Osteoblast (primary cell): Measurements from ENCODE around the gene KMT5C. TPM values are rescaled to one million over a fixed set of nuclear protein-coding genes. Genes with fewer than 3 reads are reported as not detected.
A peak's percentile ranks its signal among the peaks of the same experiment; 100 is the strongest.
"Not testable (repeated sequence)": the region's sequence is repeated elsewhere in the genome, so short reads cannot be mapped to it uniquely, and the experiment has no call there.

Experiments
- DNase-seq: peaks from one replicate; pipeline ENCODE4 v3.0.0; 2011; ENCODE audit warnings: low spot score, mixed read lengths; ENCODE audit not compliant: insufficient read length; ENCODE audit errors: missing footprints
- H2AFZ ChIP-seq: 2 replicates; pipeline ENCODE4 v1.6.0; 2011; ENCODE audit warnings: mild to moderate bottlenecking, low read length
- H3K27ac ChIP-seq: 2 replicates; pipeline ENCODE4 v1.5.1; 2011; ENCODE audit warnings: mild to moderate bottlenecking, low read depth, low read length, moderate library complexity
- H3K27me3 ChIP-seq: 2 replicates; pipeline ENCODE4 v1.6.0; 2012; ENCODE audit warnings: mild to moderate bottlenecking, control low read depth, inconsistent platforms, low read length, moderate library complexity; ENCODE audit not compliant: insufficient read depth
- H3K36me3 ChIP-seq: 2 replicates; pipeline ENCODE4 v1.5.1; 2011; ENCODE audit warnings: mild to moderate bottlenecking, low read length, control low read depth, moderate library complexity; ENCODE audit not compliant: insufficient read depth
- H3K4me1 ChIP-seq: 2 replicates; pipeline ENCODE4 v1.5.1; 2011; ENCODE audit warnings: mild to moderate bottlenecking, low read length, control low read depth, moderate library complexity; ENCODE audit not compliant: insufficient read depth
- H3K4me2 ChIP-seq: 2 replicates; pipeline ENCODE4 v1.6.0; 2011; ENCODE audit warnings: mild to moderate bottlenecking, low read length; ENCODE audit not compliant: insufficient read depth
- H3K4me3 ChIP-seq: fragments of 200-600 bp; sonication (generic); 3 replicates; pipeline ENCODE4 v1.5.1; 2012; ENCODE audit warnings: mild to moderate bottlenecking, low read length, inconsistent platforms; ENCODE audit not compliant: insufficient read depth
- H3K79me2 ChIP-seq: 2 replicates; pipeline ENCODE4 v1.6.0; 2012; ENCODE audit warnings: mild to moderate bottlenecking, low read length, control low read depth, inconsistent platforms; ENCODE audit not compliant: insufficient read depth
- H3K9me3 ChIP-seq: 2 replicates; pipeline ENCODE4 v1.5.1; 2011; ENCODE audit warnings: low read depth, low read length, control low read depth
- H4K20me1 ChIP-seq: 2 replicates; pipeline ENCODE4 v1.6.0; 2012; ENCODE audit warnings: mild to moderate bottlenecking, low read length, control low read depth; ENCODE audit not compliant: insufficient read depth
- CTCF ChIP-seq: IDR thresholded peaks from 2 replicates; pipeline ENCODE4 v1.5.1; 2011; ENCODE audit warnings: mild to moderate bottlenecking, low read depth, low read length, moderate library complexity; ENCODE audit errors: extremely low read depth
- total RNA-seq: library from RNA; depleted of rRNA; stranded (reverse); fragments of >200 nt; gene quantifications from 2 replicates; pipeline ENCODE4 v1.2.3, GENCODE V29; 2012

The KMT5C gene
- total RNA-seq, 1 donor: 10.9 TPM

DNA sequence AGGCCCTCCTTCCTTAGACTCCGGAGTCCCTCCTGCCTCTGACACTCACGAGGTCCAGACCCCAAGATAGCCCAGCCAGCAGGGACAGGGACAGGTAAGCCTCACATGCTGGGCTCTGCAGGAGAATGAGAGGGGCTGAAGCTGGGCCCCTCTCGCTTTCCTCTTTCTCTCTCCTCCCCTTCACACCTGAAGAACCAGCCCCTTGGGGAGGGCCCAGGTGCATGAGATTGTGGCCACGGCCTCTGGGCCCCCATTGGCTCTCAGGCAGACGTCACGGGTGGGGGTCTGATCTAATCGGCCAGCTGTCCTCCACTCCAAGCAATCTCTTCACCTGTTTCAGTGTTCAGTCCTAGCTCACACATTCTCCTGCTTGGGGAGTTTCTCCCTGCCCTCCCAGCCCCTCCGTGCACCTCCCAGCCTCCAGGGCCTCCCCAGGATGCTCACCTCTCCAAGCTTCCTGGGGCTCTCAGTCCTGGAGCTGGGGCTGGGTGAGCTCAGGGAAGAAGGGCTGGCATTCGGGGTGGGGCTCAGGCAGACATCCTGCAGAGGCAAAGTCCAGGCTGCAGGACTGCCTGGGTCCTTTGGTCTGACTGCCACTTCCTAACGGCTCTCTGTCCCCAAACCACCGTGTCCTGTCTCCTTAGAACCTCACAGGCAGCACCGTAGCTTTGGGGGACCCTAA, 17.3 kb upstream of the KMT5C start:
- H3K9me3 ChIP-seq: no peaks in the 10 kb centered on the region

DNA sequence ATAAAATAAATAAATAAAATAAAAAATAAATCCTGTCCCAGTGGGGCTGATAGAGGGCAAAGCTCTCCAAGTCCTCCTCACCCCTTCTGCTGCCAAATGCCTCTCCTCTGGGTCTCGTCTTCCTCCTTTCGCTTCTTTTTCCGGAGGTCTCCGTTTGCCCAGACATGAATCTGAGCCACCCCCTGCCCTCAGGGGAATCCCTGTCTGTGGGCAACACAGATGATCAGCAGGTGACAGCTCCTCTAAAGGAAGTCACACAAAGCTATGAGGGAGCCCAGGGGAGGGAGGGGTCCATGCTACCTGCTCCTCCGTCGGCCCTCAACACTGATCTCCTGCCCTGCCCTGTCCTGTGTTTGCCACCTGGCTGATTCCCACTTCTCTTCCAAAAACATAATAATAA, 15.0 kb upstream of the KMT5C start:
- H3K27me3 ChIP-seq: no peaks in the 10 kb centered on the region
- no peak overlapping the region for H3K27ac ChIP-seq
- peaks cover 13% of the 10 kb centered on the region for H3K4me1 ChIP-seq
- DNase-seq: peak; percentile 13
- no peaks in the 10 kb centered on the region for H4K20me1 ChIP-seq
- H3K79me2 ChIP-seq: no peaks in the 10 kb centered on the region
- no peak overlapping the region for H3K4me2 ChIP-seq
- no peaks in the 10 kb centered on the region for H3K9me3 ChIP-seq
- no peak for TF ChIP-seq CTCF
- no peak overlapping the region for H3K4me3 ChIP-seq
- no peaks in the 10 kb centered on the region for H3K36me3 ChIP-seq
- H2AFZ ChIP-seq: peak overlapping the region; percentile 42

More for the DNA sequence above, 17.3 kb upstream of the KMT5C start:
- peak; percentile 36 for DNase-seq
- TF ChIP-seq CTCF: no peak
- Histone ChIP-seq H3K36me3 (no peaks in the 10 kb centered on the region), H3K27ac (no peak overlapping the region), H4K20me1 (no peaks in the 10 kb centered on the region), H3K27me3 (no peaks in the 10 kb centered on the region), H3K4me3 (no peak overlapping the region), H3K4me1 (peaks cover 1% of the 10 kb centered on the region), H3K79me2 (no peaks in the 10 kb centered on the region), H2AFZ (no peak overlapping the region), H3K4me2 (no peak overlapping the region)

DNA sequence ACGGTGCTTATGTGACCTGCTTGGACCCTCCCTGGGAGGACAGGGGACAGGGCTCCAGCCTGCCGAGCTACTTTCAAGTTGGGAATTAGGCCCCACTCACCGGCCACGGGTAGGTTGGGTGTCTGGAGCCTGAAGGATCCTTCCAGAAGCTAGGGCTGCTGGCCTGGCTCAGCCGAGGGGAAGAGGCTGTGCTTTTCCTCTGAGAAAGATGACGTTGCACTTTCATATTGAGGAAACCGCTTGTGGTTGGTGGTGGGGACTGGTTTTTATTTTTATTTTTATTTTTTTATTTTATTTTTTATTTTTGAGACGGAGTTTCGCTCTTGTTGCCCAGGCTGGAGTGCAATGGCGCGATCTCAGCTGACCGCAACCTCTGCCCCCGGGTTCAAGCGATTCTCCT, 14.5 kb upstream of the KMT5C start, which contains the start of gene TMEM150B:
Gene TMEM150B, minus strand, starts transcription at position 170 of the 400 bp plus-strand sequence. CDS start 4,305 bp downstream, outside the sequence.
- H4K20me1 ChIP-seq: no peaks in the 10 kb centered on the region
- no peaks in the 10 kb centered on the region for H3K9me3 ChIP-seq

GRCh38 chr19:55328774-55329318, 10.8 kb upstream of the KMT5C start:
- H3K4me1 ChIP-seq: peaks cover 15% of the 10 kb centered on the region
- not testable (repeated sequence) for H3K4me3 ChIP-seq, H2AFZ ChIP-seq, H4K20me1 ChIP-seq, H3K9me3 ChIP-seq, H3K27ac ChIP-seq, H3K27me3 ChIP-seq, H3K79me2 ChIP-seq, H3K36me3 ChIP-seq, H3K4me2 ChIP-seq
- DNase-seq: peak; percentile 53

More for the DNA sequence above, 14.5 kb upstream of the KMT5C start, which contains the start of gene TMEM150B:
- Histone ChIP-seq H3K4me1 (peaks cover 15% of the 10 kb centered on the region), H3K79me2 (no peaks in the 10 kb centered on the region), H3K27ac (no peak within 1 kb of the TSS), H3K4me3 (no peak within 1 kb of the TSS), H3K36me3 (no peaks in the 10 kb centered on the region), H3K27me3 (no peaks in the 10 kb centered on the region), H2AFZ (peak within 1 kb of the TSS; percentile 42), H3K4me2 (no peak within 1 kb of the TSS)
- DNase-seq: peak; percentile 56
- no peak for TF ChIP-seq CTCF

- H3K4me2 ChIP-seq: not testable (repeated sequence)
Measured at GRCh38 chr19:55329791-55330190, 9.9 kb upstream of the KMT5C start.

More at GRCh38 chr19:55329791-55330190, 9.9 kb upstream of the KMT5C start:
- peaks cover 15% of the 10 kb centered on the region for H3K4me1 ChIP-seq
- H4K20me1 ChIP-seq, H3K79me2 ChIP-seq, H3K9me3 ChIP-seq, H3K27ac ChIP-seq, H3K36me3 ChIP-seq, H2AFZ ChIP-seq, H3K4me3 ChIP-seq, H3K27me3 ChIP-seq: not testable (repeated sequence)
- DNase-seq: peak; percentile 91
